BLaER1 treated with 17β-estradiol and CSF1 and Interleukin-3, amounts not matched to agents 10 nM and 100 nM (cell line): ENCODE data around the gene RNF130.

ENCODE experiments used
- H3K27ac ChIP-seq, 11 experiments: shearing (Covaris generic); formaldehyde crosslinking; 2 replicates each; pipeline ENCODE4 v1.8.1; 2022
- H3K27me3 ChIP-seq, 11 experiments: shearing (Covaris generic); formaldehyde crosslinking; 2 replicates each; pipeline ENCODE4 v1.8.1; 2022
- H3K36me3 ChIP-seq, 11 experiments: shearing (Covaris generic); formaldehyde crosslinking; 2 replicates each; pipeline ENCODE4 v1.8.1; 2022
- H3K4me1 ChIP-seq, 10 experiments: shearing (Covaris generic); formaldehyde crosslinking; 2 replicates each; pipeline ENCODE4 v1.8.1; 2022
- H3K4me2 ChIP-seq, 11 experiments: shearing (Covaris generic); formaldehyde crosslinking; 2 replicates each; pipeline ENCODE4 v1.8.1; 2022
- H3K4me3 ChIP-seq, 10 experiments: shearing (Covaris generic); formaldehyde crosslinking; 2 replicates each; pipeline ENCODE4 v1.8.1; 2022
- H3K9ac ChIP-seq, 11 experiments: shearing (Covaris generic); formaldehyde crosslinking; 2 replicates each; pipeline ENCODE4 v1.8.1; 2022
- H3K9me3 ChIP-seq, 11 experiments: shearing (Covaris generic); formaldehyde crosslinking; replicated peaks in 1 of 11; 2 replicates each; pipeline ENCODE4 v1.8.1; 2022
- H4K20me1 ChIP-seq, 11 experiments: shearing (Covaris generic); formaldehyde crosslinking; 2 replicates each; pipeline ENCODE4 v1.8.1; 2022
- Cebpa-rat ChIP-seq, 11 experiments: shearing (Covaris generic); IDR thresholded peaks; 2 replicates each; pipeline ENCODE4 v1.8.1; 2022

The RNF130 gene

GRCh38 chr5:180054226-180054625 lies 17.3 kb downstream of the RNF130 start:
- H3K4me2 ChIP-seq, result peak overlapping the region in 2 of 11 experiments; percentile 13 to 36; a peak in 3 of 22 replicates
- H3K4me1 ChIP-seq, result peaks cover 13 to 99% (median 25%) of the 10 kb centered on the region in 10 experiments
- H3K9me3 ChIP-seq, result peaks cover 0 to 63% (median 42%) of the 10 kb centered on the region in 11 experiments; a peak in 18 of 22 replicates
- H3K27me3 ChIP-seq, result no peaks in the 10 kb centered on the region
- H3K4me3 ChIP-seq, result no peak overlapping the region
- no peak for TF ChIP-seq Cebpa-rat (IDR thresholded peaks at IDR 0.05)
- no peak overlapping the region for H3K9ac ChIP-seq
- H3K36me3 ChIP-seq, result peaks cover 46 to 98% (median 80%) of the 10 kb centered on the region in 11 experiments
- H4K20me1 ChIP-seq, result peaks cover 95 to 100% (median 100%) of the 10 kb centered on the region in 11 experiments
- no peak overlapping the region for H3K27ac ChIP-seq

GRCh38 chr5:180053061-180053602 lies 18.4 kb downstream of the RNF130 start:
- no peak overlapping the region for H3K27ac ChIP-seq
- peaks cover 0 to 62% (median 41%) of the 10 kb centered on the region in 11 experiments; a peak in 18 of 22 replicates for H3K9me3 ChIP-seq
- peak overlapping the region in 1 of 11 experiments; percentile 18; a peak in 1 of 22 replicates for H3K9ac ChIP-seq
- peaks cover 35 to 98% (median 80%) of the 10 kb centered on the region in 11 experiments; a peak in 21 of 22 replicates for H3K36me3 ChIP-seq
- peaks cover 13 to 100% (median 25%) of the 10 kb centered on the region in 10 experiments for H3K4me1 ChIP-seq
- H3K4me3 ChIP-seq, result no peak overlapping the region
- H3K27me3 ChIP-seq, result no peaks in the 10 kb centered on the region
- peak overlapping the region in 3 of 11 experiments; percentile 4 to 36 (median 13); a peak in 3 of 22 replicates for H3K4me2 ChIP-seq
- H4K20me1 ChIP-seq, result peaks cover 94 to 100% (median 100%) of the 10 kb centered on the region in 11 experiments
- TF ChIP-seq Cebpa-rat (IDR thresholded peaks at IDR 0.05), result no peak

- no peaks in the 10 kb centered on the region for H3K27me3 ChIP-seq
- H3K4me2 ChIP-seq, result peak overlapping the region in 5 of 11 experiments; percentile 0 to 36 (median 6); a peak in 6 of 22 replicates
- H4K20me1 ChIP-seq, result peaks cover 86 to 100% (median 100%) of the 10 kb centered on the region in 11 experiments
- no peak overlapping the region for H3K9ac ChIP-seq
- peaks cover 13 to 100% (median 25%) of the 10 kb centered on the region in 10 experiments for H3K4me1 ChIP-seq
- TF ChIP-seq Cebpa-rat (IDR thresholded peaks at IDR 0.05), result no peak
- H3K9me3 ChIP-seq, result peaks cover 0 to 62% (median 41%) of the 10 kb centered on the region in 11 experiments; a peak in 18 of 22 replicates
- H3K4me3 ChIP-seq, result no peak overlapping the region
- H3K27ac ChIP-seq, result no peak overlapping the region
- H3K36me3 ChIP-seq, result peaks cover 27 to 98% (median 80%) of the 10 kb centered on the region in 11 experiments; a peak in 21 of 22 replicates
These were observed 19.2 kb downstream of the RNF130 start for GRCh38 chr5:180052211-180052818.

GRCh38 chr5:180050121-180050940 lies 21.2 kb downstream of the RNF130 start:
- Histone ChIP-seq H3K27me3 (no peaks in the 10 kb centered on the region), H3K27ac (no peak overlapping the region), H3K9me3 (peaks cover 5 to 63% (median 47%) of the 10 kb centered on the region in 11 experiments; a peak in 20 of 22 replicates), H3K36me3 (peaks cover 35 to 98% (median 80%) of the 10 kb centered on the region in 11 experiments), H3K4me3 (no peak overlapping the region), H3K4me1 (peaks cover 13 to 98% (median 24%) of the 10 kb centered on the region in 10 experiments), H3K9ac (peak overlapping the region in 1 of 11 experiments; percentile 20; a peak in 1 of 22 replicates), H3K4me2 (peak overlapping the region in 9 of 11 experiments; percentile 3 to 53 (median 13); a peak in 11 of 22 replicates), H4K20me1 (peaks cover 75 to 100% (median 100%) of the 10 kb centered on the region in 11 experiments)
- TF ChIP-seq Cebpa-rat (IDR thresholded peaks at IDR 0.05), result no peak

- Histone ChIP-seq H3K27ac (no peak overlapping the region), H3K27me3 (no peaks in the 10 kb centered on the region), H3K4me1 (peaks cover 13 to 98% (median 24%) of the 10 kb centered on the region in 10 experiments), H3K36me3 (peaks cover 42 to 98% (median 80%) of the 10 kb centered on the region in 11 experiments), H3K4me3 (no peak overlapping the region), H4K20me1 (peaks cover 77 to 100% (median 100%) of the 10 kb centered on the region in 11 experiments), H3K9ac (peak overlapping the region in 1 of 11 experiments; percentile 51; a peak in 1 of 22 replicates), H3K4me2 (peak overlapping the region in 4 of 11 experiments; percentile 2 to 53 (median 27); a peak in 5 of 22 replicates), H3K9me3 (peaks cover 5 to 70% (median 48%) of the 10 kb centered on the region in 11 experiments; a peak in 20 of 22 replicates)
- no peak for TF ChIP-seq Cebpa-rat (IDR thresholded peaks at IDR 0.05)
These were observed 22.4 kb downstream of the RNF130 start for GRCh38 chr5:180049185-180049548.

GRCh38 chr5:180047667-180048066 lies 23.9 kb downstream of the RNF130 start:
- peaks cover 13 to 94% (median 24%) of the 10 kb centered on the region in 10 experiments for H3K4me1 ChIP-seq
- no peak overlapping the region for H3K27ac ChIP-seq
- H3K9me3 ChIP-seq, result peaks cover 5 to 61% (median 48%) of the 10 kb centered on the region in 11 experiments; a peak in 20 of 22 replicates
- H3K4me3 ChIP-seq, result no peak overlapping the region
- H3K36me3 ChIP-seq, result peaks cover 41 to 96% (median 80%) of the 10 kb centered on the region in 11 experiments
- H3K9ac ChIP-seq, result peak overlapping the region in 1 of 11 experiments; percentile 32; a peak in 1 of 22 replicates
- H3K27me3 ChIP-seq, result no peaks in the 10 kb centered on the region
- H3K4me2 ChIP-seq, result peak overlapping the region in 3 of 11 experiments; percentile 6 to 53 (median 48); a peak in 4 of 22 replicates
- H4K20me1 ChIP-seq, result peaks cover 74 to 100% (median 100%) of the 10 kb centered on the region in 11 experiments
- no peak for TF ChIP-seq Cebpa-rat (IDR thresholded peaks at IDR 0.05)

GRCh38 chr5:180046656-180047055 lies 24.9 kb downstream of the RNF130 start:
- H3K4me1 ChIP-seq, result peaks cover 12 to 84% (median 19%) of the 10 kb centered on the region in 10 experiments; a peak in 19 of 20 replicates
- TF ChIP-seq Cebpa-rat (IDR thresholded peaks at IDR 0.05), result no peak
- peaks cover 46 to 96% (median 80%) of the 10 kb centered on the region in 11 experiments for H3K36me3 ChIP-seq
- H3K27ac ChIP-seq, result no peak overlapping the region
- H3K4me3 ChIP-seq, result no peak overlapping the region
- peaks cover 74 to 100% (median 100%) of the 10 kb centered on the region in 11 experiments for H4K20me1 ChIP-seq
- H3K9ac ChIP-seq, result no peak overlapping the region
- peaks cover 5 to 56% (median 44%) of the 10 kb centered on the region in 11 experiments; a peak in 20 of 22 replicates for H3K9me3 ChIP-seq
- H3K4me2 ChIP-seq, result peak overlapping the region in 1 of 11 experiments; percentile 53; a peak in 2 of 22 replicates
- H3K27me3 ChIP-seq, result no peaks in the 10 kb centered on the region

- Histone ChIP-seq H3K9ac (no peak overlapping the region), H3K4me1 (peaks cover 11 to 78% (median 18%) of the 10 kb centered on the region in 10 experiments; a peak in 19 of 20 replicates), H3K4me3 (0 out of 20 replicates have a peak overlapping the region, but pooled peaks of 1 of the 10 experiments have one; percentile 21), H3K27ac (no peak overlapping the region), H4K20me1 (peaks cover 76 to 100% (median 100%) of the 10 kb centered on the region in 11 experiments), H3K36me3 (peaks cover 53 to 97% (median 83%) of the 10 kb centered on the region in 11 experiments), H3K27me3 (no peaks in the 10 kb centered on the region), H3K4me2 (no peak overlapping the region; a peak in 1 of 22 replicates), H3K9me3 (peaks cover 5 to 61% (median 46%) of the 10 kb centered on the region in 11 experiments; a peak in 20 of 22 replicates)
- no peak for TF ChIP-seq Cebpa-rat (IDR thresholded peaks at IDR 0.05)
These were observed 25.6 kb downstream of the RNF130 start for GRCh38 chr5:180045889-180046499.
